ENCODE results near the gene CHRND.
"Not testable (repeated sequence)": the region's sequence is repeated elsewhere in the genome, so short reads cannot be mapped to it uniquely, and the experiment has no call there.

The CHRND gene

GRCh38 chr2:232530626-232531260 is 4.8 kb downstream of the CHRND start:
- Histone ChIP-seq H3K36me3 (ENCODE audit: insufficient read depth, low read length) (no peaks in the 10 kb centered on the region), H3K27me3 (ENCODE audit: insufficient read depth, low read length) (no peaks in the 10 kb centered on the region), H2AFZ (ENCODE audit: low read length, unreplicated experiment) (no peak overlapping the region), H3K4me1 (ENCODE audit: control insufficient read depth, insufficient read depth, low read length, unreplicated experiment) (no peaks in the 10 kb centered on the region), H3K4me3 (ENCODE audit: low read depth, low read length) (no peak overlapping the region), H3K79me2 (ENCODE audit: control insufficient read depth, insufficient read depth, low read length, unreplicated experiment) (no peaks in the 10 kb centered on the region), H3K27ac (ENCODE audit: low read depth, low read length) (no peak overlapping the region)

GRCh38 chr2:232532419-232532818 is 6.5 kb downstream of the CHRND start:
- Histone ChIP-seq H3K4me3 (ENCODE audit: low read depth, low read length) (no peak overlapping the region), H2AFZ (ENCODE audit: low read length, unreplicated experiment) (no peak overlapping the region), H3K27ac (ENCODE audit: low read depth, low read length) (no peak overlapping the region), H3K27me3 (ENCODE audit: insufficient read depth, low read length) (no peaks in the 10 kb centered on the region), H3K36me3 (ENCODE audit: insufficient read depth, low read length) (no peaks in the 10 kb centered on the region), H3K79me2 (ENCODE audit: control insufficient read depth, insufficient read depth, low read length, unreplicated experiment) (no peaks in the 10 kb centered on the region), H3K4me1 (ENCODE audit: control insufficient read depth, insufficient read depth, low read length, unreplicated experiment) (no peaks in the 10 kb centered on the region)

GRCh38 chr2:232532821-232533220 is 6.9 kb downstream of the CHRND start:
- not testable (repeated sequence) for H3K27me3 ChIP-seq (ENCODE audit: insufficient read depth, low read length); H3K36me3 ChIP-seq (ENCODE audit: insufficient read depth, low read length); H3K79me2 ChIP-seq (ENCODE audit: control insufficient read depth, insufficient read depth, low read length, unreplicated experiment); H3K4me3 ChIP-seq (ENCODE audit: low read depth, low read length); H3K4me1 ChIP-seq (ENCODE audit: control insufficient read depth, insufficient read depth, low read length, unreplicated experiment); H3K27ac ChIP-seq (ENCODE audit: low read depth, low read length); H2AFZ ChIP-seq (ENCODE audit: low read length, unreplicated experiment)

- Histone ChIP-seq H3K27me3 (ENCODE audit: insufficient read depth, low read length) (peaks cover 2% of the 10 kb centered on the region), H3K4me1 (ENCODE audit: control insufficient read depth, insufficient read depth, low read length, unreplicated experiment) (no peaks in the 10 kb centered on the region), H2AFZ (ENCODE audit: low read length, unreplicated experiment) (no peak overlapping the region), H3K27ac (ENCODE audit: low read depth, low read length) (no peak overlapping the region), H3K36me3 (ENCODE audit: insufficient read depth, low read length) (no peaks in the 10 kb centered on the region), H3K4me3 (ENCODE audit: low read depth, low read length) (no peak overlapping the region), H3K79me2 (ENCODE audit: control insufficient read depth, insufficient read depth, low read length, unreplicated experiment) (no peaks in the 10 kb centered on the region)
Observed at GRCh38 chr2:232533944-232534710, 8.2 kb downstream of the CHRND start.

- no peaks in the 10 kb centered on the region for H3K4me1 ChIP-seq (ENCODE audit: control insufficient read depth, insufficient read depth, low read length, unreplicated experiment)
- H3K27me3 ChIP-seq (ENCODE audit: insufficient read depth, low read length), result peaks cover 7% of the 10 kb centered on the region
- no peaks in the 10 kb centered on the region for H3K36me3 ChIP-seq (ENCODE audit: insufficient read depth, low read length)
- no peak overlapping the region for H3K27ac ChIP-seq (ENCODE audit: low read depth, low read length)
- H3K4me3 ChIP-seq (ENCODE audit: low read depth, low read length), result no peak overlapping the region
- H2AFZ ChIP-seq (ENCODE audit: low read length, unreplicated experiment), result no peak overlapping the region
- H3K79me2 ChIP-seq (ENCODE audit: control insufficient read depth, insufficient read depth, low read length, unreplicated experiment), result no peaks in the 10 kb centered on the region
Observed at GRCh38 chr2:232534940-232535651, 9.1 kb downstream of the CHRND start.

GRCh38 chr2:232535761-232536530 is 10.0 kb downstream of the CHRND start:
- Histone ChIP-seq H2AFZ (ENCODE audit: low read length, unreplicated experiment) (no peak overlapping the region), H3K36me3 (ENCODE audit: insufficient read depth, low read length) (no peaks in the 10 kb centered on the region), H3K4me3 (ENCODE audit: low read depth, low read length) (no peak overlapping the region), H3K4me1 (ENCODE audit: control insufficient read depth, insufficient read depth, low read length, unreplicated experiment) (no peaks in the 10 kb centered on the region), H3K27me3 (ENCODE audit: insufficient read depth, low read length) (peaks cover 7% of the 10 kb centered on the region), H3K27ac (ENCODE audit: low read depth, low read length) (no peak overlapping the region), H3K79me2 (ENCODE audit: control insufficient read depth, insufficient read depth, low read length, unreplicated experiment) (no peaks in the 10 kb centered on the region)

- Histone ChIP-seq H3K4me1 (ENCODE audit: control insufficient read depth, insufficient read depth, low read length, unreplicated experiment) (no peaks in the 10 kb centered on the region), H2AFZ (ENCODE audit: low read length, unreplicated experiment) (no peak overlapping the region), H3K79me2 (ENCODE audit: control insufficient read depth, insufficient read depth, low read length, unreplicated experiment) (no peaks in the 10 kb centered on the region), H3K4me3 (ENCODE audit: low read depth, low read length) (no peak overlapping the region), H3K27ac (ENCODE audit: low read depth, low read length) (no peak overlapping the region), H3K36me3 (ENCODE audit: insufficient read depth, low read length) (no peaks in the 10 kb centered on the region), H3K27me3 (ENCODE audit: insufficient read depth, low read length) (peaks cover 7% of the 10 kb centered on the region)
Observed at GRCh38 chr2:232537079-232537478, 11.1 kb downstream of the CHRND start.

- no peaks in the 10 kb centered on the region for H3K4me1 ChIP-seq (ENCODE audit: control insufficient read depth, insufficient read depth, low read length, unreplicated experiment)
- H3K36me3 ChIP-seq (ENCODE audit: insufficient read depth, low read length), result no peaks in the 10 kb centered on the region
- no peak overlapping the region for H2AFZ ChIP-seq (ENCODE audit: low read length, unreplicated experiment)
- no peaks in the 10 kb centered on the region for H3K79me2 ChIP-seq (ENCODE audit: control insufficient read depth, insufficient read depth, low read length, unreplicated experiment)
- H3K27me3 ChIP-seq (ENCODE audit: insufficient read depth, low read length), result peaks cover 7% of the 10 kb centered on the region
- no peak overlapping the region for H3K4me3 ChIP-seq (ENCODE audit: low read depth, low read length)
- no peak overlapping the region for H3K27ac ChIP-seq (ENCODE audit: low read depth, low read length)
Observed at GRCh38 chr2:232537499-232537898, 11.5 kb downstream of the CHRND start.

- Histone ChIP-seq H3K4me3 (ENCODE audit: low read depth, low read length) (no peak overlapping the region), H3K27ac (ENCODE audit: low read depth, low read length) (no peak overlapping the region), H3K36me3 (ENCODE audit: insufficient read depth, low read length) (no peaks in the 10 kb centered on the region)
Observed at GRCh38 chr2:232538671-232539070, 12.7 kb downstream of the CHRND start.

More at GRCh38 chr2:232538671-232539070, 12.7 kb downstream of the CHRND start:
- Histone ChIP-seq H3K27me3 (ENCODE audit: insufficient read depth, low read length) (peaks cover 7% of the 10 kb centered on the region), H3K4me1 (ENCODE audit: control insufficient read depth, insufficient read depth, low read length, unreplicated experiment) (no peaks in the 10 kb centered on the region), H2AFZ (ENCODE audit: low read length, unreplicated experiment) (no peak overlapping the region), H3K79me2 (ENCODE audit: control insufficient read depth, insufficient read depth, low read length, unreplicated experiment) (no peaks in the 10 kb centered on the region)
